IMR-90 (cell line): Measurements from ENCODE around the gene FERMT3. TPM values are rescaled to one million over a fixed set of nuclear protein-coding genes. Genes with fewer than 3 reads are reported as not detected.

ENCODE experiments used
- ATAC-seq: fragments of 200-7000 bp; cut with Tn5 transposase; 2 replicates; pipeline ENCODE4 v1.9.1; 2020; ENCODE audit warnings: low read depth, mild to moderate bottlenecking, moderate library complexity
- BruUV-seq: library from RNA; stranded (reverse); fragments of 400-500 nt; replicated peaks from 2 replicates; lab custom pipeline; 2021; lab: Mats Ljungman, UMichigan
- CTCF ChIA-PET: fragments of 300-600 bp; formaldehyde crosslinking; extraction: SDS; loops from one replicate; lab custom pipeline; 2021; ENCODE audit warnings: antibody characterized with exemption; lab: Yijun Ruan, JAX
- POLR2A ChIA-PET: fragments of 300-600 bp; sonication (Branson Sonifier 250); formaldehyde crosslinking; loops from one replicate; lab custom pipeline; 2022; ENCODE audit warnings: antibody characterized with exemption; ENCODE audit not compliant: unreplicated experiment; lab: Charles Lee
- DNase-seq: peaks from one replicate; pipeline ENCODE4 v3.0.0; 2013
- H2AFZ ChIP-seq: replicated peaks from 2 replicates; pipeline ENCODE3; 2013; ENCODE audit warnings: low read length, mild to moderate bottlenecking; ENCODE audit not compliant: poor library complexity
- H2AK5ac ChIP-seq: 2 replicates; pipeline ENCODE4 v1.6.1; 2013; ENCODE audit warnings: low read depth, low read length, inconsistent platforms
- H2AK9ac ChIP-seq: replicated peaks from 2 replicates; pipeline ENCODE3; 2013; ENCODE audit warnings: mild to moderate bottlenecking, low read depth, low read length, moderate library complexity; ENCODE audit not compliant: poor library complexity
- H2BK120ac ChIP-seq: 2 replicates; pipeline ENCODE4 v1.6.1; 2013; ENCODE audit warnings: low read depth, low read length, inconsistent platforms
- H2BK15ac ChIP-seq: 3 replicates; pipeline ENCODE4 v1.6.1; 2013; ENCODE audit warnings: low read depth, low read length, inconsistent platforms
- H2BK20ac ChIP-seq: 2 replicates; pipeline ENCODE4 v1.6.1; 2013; ENCODE audit warnings: low read depth, mild to moderate bottlenecking, inconsistent platforms, low read length, moderate library complexity
- H2BK5ac ChIP-seq: 2 replicates; pipeline ENCODE4 v1.6.1; 2013; ENCODE audit warnings: mild to moderate bottlenecking, low read depth, low read length, inconsistent platforms; ENCODE audit not compliant: poor library complexity, severe bottlenecking
- H3K14ac ChIP-seq: replicated peaks from 2 replicates; pipeline ENCODE4 v1.6.1; 2013; ENCODE audit warnings: low read depth, low read length, inconsistent platforms
- H3K18ac ChIP-seq: 2 replicates; pipeline ENCODE4 v1.6.1; 2013; ENCODE audit warnings: low read depth, low read length, control low read depth
- H3K23ac ChIP-seq: 2 replicates; pipeline ENCODE4 v1.6.1; 2013; ENCODE audit warnings: low read depth, low read length, inconsistent platforms
- H3K27ac ChIP-seq: 2 replicates; pipeline ENCODE4 v1.5.1; 2013; ENCODE audit warnings: mild to moderate bottlenecking, control low read depth, low read length; ENCODE audit not compliant: insufficient read depth
- H3K27me3 ChIP-seq: 2 replicates; pipeline ENCODE4 v1.6.1; 2013; ENCODE audit warnings: low read length; ENCODE audit not compliant: control insufficient read depth, insufficient read depth
- H3K36me3 ChIP-seq: 2 replicates; pipeline ENCODE4 v1.6.1; 2013; ENCODE audit warnings: low read length, mixed read lengths; ENCODE audit not compliant: control insufficient read depth, insufficient read depth
- H3K4ac ChIP-seq: 2 replicates; pipeline ENCODE4 v1.6.1; 2013; ENCODE audit warnings: low read depth, low read length, inconsistent platforms
- H3K4me1 ChIP-seq: 2 replicates; pipeline ENCODE4 v1.6.1; 2013; ENCODE audit warnings: low read length, mixed read lengths; ENCODE audit not compliant: control insufficient read depth, insufficient read depth
- H3K4me2 ChIP-seq: 2 replicates; pipeline ENCODE4 v1.6.1; 2013; ENCODE audit warnings: low read depth, mild to moderate bottlenecking, control low read depth, low read length, moderate library complexity
- H3K4me3 ChIP-seq: 2 replicates; pipeline ENCODE4 v1.5.1; 2013; ENCODE audit warnings: low read depth, mild to moderate bottlenecking, control low read depth, low read length, moderate library complexity; ENCODE audit not compliant: insufficient read depth
- H3K56ac ChIP-seq: 2 replicates; pipeline ENCODE4 v1.6.1; 2013; ENCODE audit warnings: low read length, inconsistent platforms; ENCODE audit not compliant: insufficient read depth; ENCODE audit errors: extremely low read depth
- H3K79me1 ChIP-seq, 2 experiments: 2 replicates each; pipeline ENCODE4 v1.6.1; 2013; ENCODE audit warnings: low read length in 2 of 2, inconsistent platforms in 1 of 2, low read depth in 1 of 2
- H3K9ac ChIP-seq: 2 replicates; pipeline ENCODE4 v1.6.1; 2013; ENCODE audit warnings: low read depth, low read length, control low read depth
- H3K9me1 ChIP-seq: 2 replicates; pipeline ENCODE4 v1.6.1; 2013; ENCODE audit warnings: low read length, inconsistent platforms; ENCODE audit not compliant: insufficient read depth
- H3K9me3 ChIP-seq: 2 replicates; pipeline ENCODE4 v1.6.1; 2013; ENCODE audit warnings: low read length; ENCODE audit not compliant: control insufficient read depth, insufficient read depth
- H4K20me1 ChIP-seq: 2 replicates; pipeline ENCODE4 v1.6.1; 2013; ENCODE audit warnings: low read length, inconsistent platforms; ENCODE audit not compliant: insufficient read depth
- H4K5ac ChIP-seq: 2 replicates; pipeline ENCODE4 v1.6.1; 2013; ENCODE audit warnings: mild to moderate bottlenecking, low read depth, low read length, control low read depth
- H4K8ac ChIP-seq, 2 experiments: 2 replicates each; pipeline ENCODE4 v1.6.1; 2013; ENCODE audit warnings: low read depth in 2 of 2, low read length in 2 of 2, control low read depth in 1 of 2, inconsistent platforms in 1 of 2
- H4K91ac ChIP-seq: 2 replicates; pipeline ENCODE4 v1.6.1; 2013; ENCODE audit warnings: low read depth, low read length, inconsistent platforms; ENCODE audit not compliant: insufficient read depth
- BHLHE40 ChIP-seq: fragments of 150-350 bp; IDR thresholded peaks from 2 replicates; pipeline ENCODE4 v1.6.1; 2016; ENCODE audit warnings: mild to moderate bottlenecking, low read depth, low read length
- CEBPB ChIP-seq: IDR thresholded peaks from 2 replicates; pipeline ENCODE4 v1.6.1; 2012; ENCODE audit warnings: low read depth, low read length, improper control_type of control experiment
- MAFK ChIP-seq: IDR thresholded peaks from 2 replicates; pipeline ENCODE4 v1.6.1; 2012; ENCODE audit warnings: low read depth, low read length, improper control_type of control experiment
- MAZ ChIP-seq: IDR thresholded peaks from 2 replicates; pipeline ENCODE4 v1.6.1; 2012; ENCODE audit warnings: low read depth, mild to moderate bottlenecking, low read length, improper control_type of control experiment, moderate library complexity, borderline replicate concordance
- NFE2L2 ChIP-seq: fragments of 150-350 bp; IDR thresholded peaks from 2 replicates; pipeline ENCODE4 v1.6.1; 2016; ENCODE audit warnings: low read depth, mild to moderate bottlenecking, low read length
- RAD21 ChIP-seq: IDR thresholded peaks from 2 replicates; pipeline ENCODE4 v1.6.1; 2012; ENCODE audit warnings: low read length, improper control_type of control experiment
- RFX5 ChIP-seq: IDR thresholded peaks from 2 replicates; pipeline ENCODE4 v1.8.0; 2012; ENCODE audit warnings: low read depth, mild to moderate bottlenecking, low read length, moderate library complexity
- WGBS, 2 experiments: methylation state at CpG; one replicate each; pipeline versions ENCODE4 v1.1.5 to v1.1.7; 2013; ENCODE audit warnings: missing lambda C conversion rate in 2 of 2; ENCODE audit not compliant: insufficient read length in 1 of 2; ENCODE audit errors: extremely low coverage in 2 of 2; 5-methylcytosine and 5-hydroxymethylcytosine counted together
- dilution Hi-C: fragments of 300-500 bp; cut with HindIII; formaldehyde crosslinking; loops from one replicate; pipeline ENCODE4 v1.14.3; 2018; ENCODE audit warnings: low sequenced_read_pairs; ENCODE audit not compliant: unreplicated experiment
- in situ Hi-C: fragments of 300-500 bp; cut with MboI; formaldehyde crosslinking; loops from 3 replicates; pipeline ENCODE4 v1.14.3; 2019; ENCODE audit warnings: low sequenced_read_pairs, inconsistent platforms, mixed read lengths
- intact Hi-C: fragments of 100-400 bp; cut with micrococcal nuclease; formaldehyde crosslinking; loops from 2 replicates; pipeline ENCODE4 v1.10.0; 2022
- polyA plus RNA-seq, 3 experiments: library from polyadenylated mRNA; depleted of rRNA; stranded (reverse); fragments of >200 nt; gene quantifications; 2 replicates each; pipeline ENCODE4 v1.2.3, GENCODE V29; 2012; ENCODE audit warnings: low replicate concordance in 1 of 3
- total RNA-seq: library from RNA; depleted of rRNA; stranded (reverse); fragments of >200 nt; gene quantifications from 2 replicates; pipeline ENCODE4 v1.2.3, GENCODE V29; 2012
- TF ChIP-seq, protein P1 (sequence below): conservative IDR thresholded peaks from 2 replicates; pipeline ENCODE4 v1.5.1; 2012; ENCODE audit warnings: mild to moderate bottlenecking, low read depth, low read length, improper control_type of control experiment
- TF ChIP-seq, protein P2 (sequence below): fragments of 150-350 bp; IDR thresholded peaks from 2 replicates; pipeline ENCODE4 v1.6.1; 2017; ENCODE audit warnings: mild to moderate bottlenecking, antibody characterized with exemption, low read length, low read depth

FERMT3 gene
- total and polyA plus RNA-seq, 2 of the 4 experiments (the other 2 are of a cell fraction): 0.36 to 2.3 TPM

DNA sequence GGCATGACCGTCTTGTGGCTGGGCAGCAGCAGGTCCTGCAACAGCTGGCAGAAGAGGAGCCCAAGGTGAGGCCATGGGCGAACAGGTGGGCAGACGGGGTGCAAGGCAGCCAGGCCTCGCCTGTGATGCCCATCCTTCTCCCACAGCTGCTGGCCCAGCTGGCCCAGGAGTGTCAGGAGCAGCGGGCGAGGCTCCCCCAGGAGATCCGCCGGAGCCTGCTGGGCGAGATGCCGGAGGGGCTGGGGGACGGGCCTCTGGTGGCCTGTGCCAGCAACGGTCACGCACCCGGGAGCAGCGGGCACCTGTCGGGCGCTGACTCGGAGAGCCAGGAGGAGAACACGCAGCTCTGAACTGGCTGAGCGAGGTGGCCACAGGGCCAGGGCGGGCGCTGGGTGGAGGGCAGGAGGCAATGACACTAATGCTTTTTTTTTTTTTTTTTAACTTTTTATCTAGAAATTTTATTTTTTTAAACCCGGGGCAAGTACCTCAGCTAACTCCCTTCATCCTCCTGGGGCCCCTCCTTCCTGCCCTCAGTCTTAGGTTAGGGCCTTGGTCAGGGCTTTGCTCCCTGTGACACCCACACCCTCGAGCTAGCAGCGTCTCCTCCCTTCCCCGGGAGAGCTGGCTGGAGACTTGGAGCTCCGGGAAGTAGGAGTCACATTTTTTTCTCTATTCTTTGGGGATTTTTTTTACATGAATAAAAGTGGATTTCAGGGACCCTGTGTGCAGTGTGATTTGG, 60.9 kb downstream of the FERMT3 start:
- no peak for ATAC-seq
- peak overlapping the region; percentile 90 for H2AK9ac ChIP-seq
- no peak overlapping the region for H2BK15ac ChIP-seq
- H3K79me1 ChIP-seq: peaks cover 5 to 34% of the 10 kb centered on the region in 2 experiments
- ChIA-PET CTCF (no interaction called here), POLR2A (interaction anchor here (1.2 kb wide), 1 partner anchor 18 kb away, joined by 3 read pairs; no protein-coding TSS in a partner anchor)
- 94% methylated on average over 11 of the region's 27 CpGs; no CpG with 5 or more reads in 1 of the 2 experiments for WGBS, 2 experiments
- intact Hi-C loops (no loop called here), in situ Hi-C loops (no loop called here), dilution Hi-C loops (no loop called here)
- H2BK20ac ChIP-seq: no peak overlapping the region
- H3K4ac ChIP-seq: no peak overlapping the region
- H3K4me2 ChIP-seq: no peak overlapping the region
- H3K14ac ChIP-seq: no peak overlapping the region
- H3K9me1 ChIP-seq: 0 out of 2 replicates have a peak, but pooled peaks cover 6% of the 10 kb centered on the region
- H3K4me1 ChIP-seq: peaks cover 20% of the 10 kb centered on the region
- H2BK5ac ChIP-seq: no peak overlapping the region
- H3K27ac ChIP-seq: no peak overlapping the region
- no peak overlapping the region for H4K8ac ChIP-seq
- H4K20me1 ChIP-seq: no peaks in the 10 kb centered on the region; the same call in 1 of the 2 replicates
- no peaks in the 10 kb centered on the region for H3K27me3 ChIP-seq
- no peak overlapping the region for H2AFZ ChIP-seq
- no peak for TF ChIP-seq CEBPB
- no peak for TF ChIP-seq RFX5
- TF ChIP-seq MAFK: no peak
- no peak for TF ChIP-seq MAZ
- TF ChIP-seq, protein P1, sequence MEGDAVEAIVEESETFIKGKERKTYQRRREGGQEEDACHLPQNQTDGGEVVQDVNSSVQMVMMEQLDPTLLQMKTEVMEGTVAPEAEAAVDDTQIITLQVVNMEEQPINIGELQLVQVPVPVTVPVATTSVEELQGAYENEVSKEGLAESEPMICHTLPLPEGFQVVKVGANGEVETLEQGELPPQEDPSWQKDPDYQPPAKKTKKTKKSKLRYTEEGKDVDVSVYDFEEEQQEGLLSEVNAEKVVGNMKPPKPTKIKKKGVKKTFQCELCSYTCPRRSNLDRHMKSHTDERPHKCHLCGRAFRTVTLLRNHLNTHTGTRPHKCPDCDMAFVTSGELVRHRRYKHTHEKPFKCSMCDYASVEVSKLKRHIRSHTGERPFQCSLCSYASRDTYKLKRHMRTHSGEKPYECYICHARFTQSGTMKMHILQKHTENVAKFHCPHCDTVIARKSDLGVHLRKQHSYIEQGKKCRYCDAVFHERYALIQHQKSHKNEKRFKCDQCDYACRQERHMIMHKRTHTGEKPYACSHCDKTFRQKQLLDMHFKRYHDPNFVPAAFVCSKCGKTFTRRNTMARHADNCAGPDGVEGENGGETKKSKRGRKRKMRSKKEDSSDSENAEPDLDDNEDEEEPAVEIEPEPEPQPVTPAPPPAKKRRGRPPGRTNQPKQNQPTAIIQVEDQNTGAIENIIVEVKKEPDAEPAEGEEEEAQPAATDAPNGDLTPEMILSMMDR: no peak
- TF ChIP-seq, protein P2, sequence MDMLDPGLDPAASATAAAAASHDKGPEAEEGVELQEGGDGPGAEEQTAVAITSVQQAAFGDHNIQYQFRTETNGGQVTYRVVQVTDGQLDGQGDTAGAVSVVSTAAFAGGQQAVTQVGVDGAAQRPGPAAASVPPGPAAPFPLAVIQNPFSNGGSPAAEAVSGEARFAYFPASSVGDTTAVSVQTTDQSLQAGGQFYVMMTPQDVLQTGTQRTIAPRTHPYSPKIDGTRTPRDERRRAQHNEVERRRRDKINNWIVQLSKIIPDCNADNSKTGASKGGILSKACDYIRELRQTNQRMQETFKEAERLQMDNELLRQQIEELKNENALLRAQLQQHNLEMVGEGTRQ: no peak
- TF ChIP-seq NFE2L2: no peak
- no peak for TF ChIP-seq BHLHE40
- TF ChIP-seq RAD21: no peak
- BruUV-seq: no TSS peak
- no peak overlapping the region for H2BK120ac ChIP-seq
- H3K56ac ChIP-seq: no peak overlapping the region
- no peak overlapping the region for H4K5ac ChIP-seq
- DNase-seq: no peak
- H3K36me3 ChIP-seq: peaks cover 21% of the 10 kb centered on the region
- H3K18ac ChIP-seq: no peak overlapping the region
- no peak overlapping the region for H3K4me3 ChIP-seq
- H2AK5ac ChIP-seq: peak overlapping the region; percentile 13; the same call in 1 of the 2 replicates
- no peak overlapping the region for H3K23ac ChIP-seq
- H3K9me3 ChIP-seq: no peaks in the 10 kb centered on the region
- H4K91ac ChIP-seq: no peak overlapping the region
- no peak overlapping the region for H3K9ac ChIP-seq
